Left ventricle myocardium superior (tissue), 1 donor: ENCODE results near the gene TM4SF20. TPM values are rescaled to one million over a fixed set of nuclear protein-coding genes. Genes with fewer than 3 reads are reported as not detected.

Experiments
- ATAC-seq: fragments of 200-7000 bp; cut with Tn5 transposase; one replicate; pipeline ENCODE4 v1.9.1; 2020; ENCODE audit warnings: mild to moderate bottlenecking, moderate library complexity
- DNase-seq: peaks from one replicate; pipeline ENCODE4 v3.0.0-alpha.2; 2020
- intact Hi-C: fragments of 100-400 bp; cut with micrococcal nuclease; formaldehyde crosslinking; loops from one replicate; pipeline ENCODE4 v1.11.0; 2022
- total RNA-seq: library from RNA; stranded (reverse); fragmentation: NEBNext Ultra II Directional; extraction: Animal tissue kit (Norgen Biotek cat#: 25700); gene quantifications from one replicate; pipeline ENCODE4 v1.2.1, GENCODE V29; 2021
- donor health status: DM: no; HTN: yes; CAD: no; lungs with severe emphysema.

Gene TM4SF20
- total RNA-seq, 1 donor from 2014 or later = not detected

DNA sequence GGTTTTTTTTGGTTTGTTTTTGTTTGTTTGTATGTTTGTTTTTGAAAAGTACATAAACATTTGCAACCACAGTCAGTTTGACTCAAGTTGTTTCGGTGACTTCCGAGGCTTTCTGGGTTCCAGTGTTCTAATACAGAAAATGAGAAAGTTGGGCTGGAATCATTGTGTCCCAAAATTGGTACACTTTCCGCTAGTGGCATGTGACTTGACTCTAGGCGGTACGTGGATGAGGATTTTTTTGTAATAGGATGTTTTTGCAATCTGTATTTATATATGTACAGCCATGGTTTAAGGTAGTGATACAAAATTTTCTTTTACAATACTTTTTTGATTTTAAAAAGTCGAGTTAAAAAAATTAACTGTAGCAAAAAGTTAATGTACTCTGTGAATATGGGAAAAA is 52.3 kb downstream of the TM4SF20 start:
- no peak for ATAC-seq
- no peak for DNase-seq
- intact Hi-C loops = no loop called here

GRCh38 chr2:227325839-227326195 is 53.3 kb downstream of the TM4SF20 start:
- DNase-seq (peak; percentile 33), ATAC-seq (peak; percentile 58)
- intact Hi-C loops = no loop called here

GRCh38 chr2:227324995-227325838 is 53.9 kb downstream of the TM4SF20 start, which contains the start of gene MFF:
TSS of gene MFF (plus strand) at chr2:227325251. CDS start at chr2:227330666, 5,415 bp downstream.
- ATAC-seq (peak; percentile 100), DNase-seq (peak; percentile 96)
- intact Hi-C loops = no loop called here

- intact Hi-C loops = no loop called here
- ATAC-seq (peak; percentile 39), DNase-seq (no peak)
Observed at GRCh38 chr2:227324642-227324994, 54.5 kb downstream of the TM4SF20 start.

GRCh38 chr2:227323818-227324217 is 55.3 kb downstream of the TM4SF20 start:
- intact Hi-C loops = no loop called here
- no peak for ATAC-seq

DNA sequence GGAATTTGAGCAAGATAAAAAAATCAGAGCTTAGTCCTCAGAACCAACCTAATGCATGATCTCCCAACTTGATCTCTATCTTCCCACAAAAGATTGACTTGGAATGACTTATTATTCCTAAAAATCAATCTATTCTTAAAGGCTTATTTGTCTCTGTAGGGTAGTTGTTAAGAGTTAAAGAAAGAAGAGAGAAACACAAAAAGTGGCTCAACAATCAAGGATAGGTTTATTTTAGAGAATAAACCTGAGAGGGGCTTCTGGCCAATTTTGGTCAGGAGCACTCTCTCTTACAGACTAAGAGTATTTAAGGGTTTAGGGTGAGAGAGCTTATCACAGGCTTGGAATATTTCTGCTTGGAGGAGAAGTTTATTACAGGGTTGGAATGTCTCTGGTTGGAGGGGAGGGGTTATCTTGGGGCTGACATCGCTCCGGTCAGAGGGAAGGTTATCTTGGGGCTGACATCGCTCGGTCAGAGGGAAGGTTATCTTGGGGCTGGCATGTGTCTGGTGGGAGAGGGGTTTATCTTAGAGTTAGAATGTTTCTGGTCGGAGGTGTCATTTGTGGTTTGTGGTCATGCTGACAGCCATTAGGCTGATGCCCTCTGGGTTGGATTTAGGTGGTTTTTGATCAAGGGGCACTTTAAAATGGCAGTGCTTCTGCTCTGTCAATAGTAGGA is 56.4 kb downstream of the TM4SF20 start:
- ATAC-seq (no peak), DNase-seq (no peak)
- intact Hi-C loops = no loop called here

More at GRCh38 chr2:227323818-227324217, 55.3 kb downstream of the TM4SF20 start:
- DNase-seq = no peak

- DNase-seq (no peak), ATAC-seq (no peak)
- intact Hi-C loops = no loop called here
Observed at GRCh38 chr2:227320305-227321094, 58.6 kb downstream of the TM4SF20 start.

- no peak for ATAC-seq
- intact Hi-C loops = no loop called here
- DNase-seq = no peak
Observed at GRCh38 chr2:227317834-227318233, 61.3 kb downstream of the TM4SF20 start.

GRCh38 chr2:227313310-227313709 is 65.8 kb downstream of the TM4SF20 start:
- no peak for DNase-seq
- no peak for ATAC-seq
- intact Hi-C loops = no loop called here

GRCh38 chr2:227312579-227312978 is 66.5 kb downstream of the TM4SF20 start:
- no peak for DNase-seq
- ATAC-seq = no peak
- intact Hi-C loops = no loop called here

Other genes starting within 250 kb of the TM4SF20 start
- gene COL4A4, start 215.1 kb downstream of the TM4SF20 start, total RNA-seq = 9.8 TPM
- gene COL4A3, start 214.7 kb downstream of the TM4SF20 start, total RNA-seq = 4.5 TPM
- 101 TPM for gene MFF, start 54.1 kb downstream of the TM4SF20 start, total RNA-seq
- gene SCYGR1, start 8.6 kb upstream of the TM4SF20 start, total RNA-seq = not detected
- gene AGFG1, start 92.8 kb upstream of the TM4SF20 start, total RNA-seq = 55.2 TPM
- gene SCYGR2, start 219.6 kb upstream of the TM4SF20 start, total RNA-seq = not detected
- gene SCYGR3, start 235.5 kb upstream of the TM4SF20 start, total RNA-seq = not detected
- not detected for gene SCYGR4, start 238.2 kb upstream of the TM4SF20 start, total RNA-seq